ENCODE results near the gene STOML2. TPM values are rescaled to one million over a fixed set of nuclear protein-coding genes. Genes with fewer than 3 reads are reported as not detected.

The STOML2 gene
- total RNA-seq, 1 experiment from 2014 or later: 209 TPM

DNA sequence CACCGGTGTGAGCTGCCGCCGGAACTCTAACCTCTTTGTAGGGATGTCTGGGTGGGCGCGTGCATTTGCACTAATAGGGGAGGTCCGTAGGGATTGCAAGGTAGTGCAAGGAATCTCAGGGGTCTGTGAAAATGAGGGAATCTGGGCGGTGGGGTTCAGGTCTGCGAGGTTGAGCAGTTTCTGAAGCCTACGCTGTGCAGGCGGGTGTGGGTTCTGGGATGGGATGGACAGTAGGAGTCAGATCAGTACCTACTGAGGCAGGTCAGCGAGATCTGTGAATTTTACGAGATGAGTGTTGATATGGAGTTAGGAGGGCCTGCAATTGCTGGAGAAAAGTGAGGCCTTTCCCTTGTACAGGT is 13.6 kb upstream of the STOML2 start:
- BruUV-seq (replicated peaks): no TSS peak
- no peak for DNase-seq (ENCODE audit: unreplicated experiment)
- intact Hi-C loops (cut with micrococcal nuclease): loop anchor here (1.0 to 10.0 kb wide), 6 partner anchors 46 to 488 kb away; partner anchors contain the start of genes TESK1 and UNC13B
- peak overlapping the region; percentile 88 for H3K4me3 Mint-ChIP-seq (ENCODE audit: unreplicated experiment)
- POLR2A ChIA-PET: interaction anchor here (0.6 to 8.9 kb wide), 17 partner anchors 13 to 614 kb away, joined by 3 to 97 read pairs (median 4); partner anchors contain the start of genes FANCG, PIGO, STOML2 and UNC13B
- TF ChIP-seq, protein P1, sequence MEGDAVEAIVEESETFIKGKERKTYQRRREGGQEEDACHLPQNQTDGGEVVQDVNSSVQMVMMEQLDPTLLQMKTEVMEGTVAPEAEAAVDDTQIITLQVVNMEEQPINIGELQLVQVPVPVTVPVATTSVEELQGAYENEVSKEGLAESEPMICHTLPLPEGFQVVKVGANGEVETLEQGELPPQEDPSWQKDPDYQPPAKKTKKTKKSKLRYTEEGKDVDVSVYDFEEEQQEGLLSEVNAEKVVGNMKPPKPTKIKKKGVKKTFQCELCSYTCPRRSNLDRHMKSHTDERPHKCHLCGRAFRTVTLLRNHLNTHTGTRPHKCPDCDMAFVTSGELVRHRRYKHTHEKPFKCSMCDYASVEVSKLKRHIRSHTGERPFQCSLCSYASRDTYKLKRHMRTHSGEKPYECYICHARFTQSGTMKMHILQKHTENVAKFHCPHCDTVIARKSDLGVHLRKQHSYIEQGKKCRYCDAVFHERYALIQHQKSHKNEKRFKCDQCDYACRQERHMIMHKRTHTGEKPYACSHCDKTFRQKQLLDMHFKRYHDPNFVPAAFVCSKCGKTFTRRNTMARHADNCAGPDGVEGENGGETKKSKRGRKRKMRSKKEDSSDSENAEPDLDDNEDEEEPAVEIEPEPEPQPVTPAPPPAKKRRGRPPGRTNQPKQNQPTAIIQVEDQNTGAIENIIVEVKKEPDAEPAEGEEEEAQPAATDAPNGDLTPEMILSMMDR (IDR thresholded peaks at IDR 0.05; ENCODE audit: unreplicated experiment): no peak
- H3K36me3 Mint-ChIP-seq (ENCODE audit: insufficient read depth, unreplicated experiment): peaks cover 5% of the 10 kb centered on the region
- H3K9me3 Mint-ChIP-seq (ENCODE audit: unreplicated experiment): no peaks in the 10 kb centered on the region
- CTCF ChIA-PET: interaction anchor here (0.5 to 4.7 kb wide), 13 partner anchors 74 to 402 kb away, joined by 3 to 36 read pairs (median 6); no protein-coding TSS in a partner anchor
- H3K4me1 Mint-ChIP-seq (ENCODE audit: insufficient read depth, unreplicated experiment): peaks cover 35% of the 10 kb centered on the region
- no peaks in the 10 kb centered on the region for H3K27me3 Mint-ChIP-seq (ENCODE audit: insufficient read depth, unreplicated experiment)
- peak overlapping the region; percentile 78 for H3K27ac Mint-ChIP-seq (ENCODE audit: low read depth, unreplicated experiment)

DNA sequence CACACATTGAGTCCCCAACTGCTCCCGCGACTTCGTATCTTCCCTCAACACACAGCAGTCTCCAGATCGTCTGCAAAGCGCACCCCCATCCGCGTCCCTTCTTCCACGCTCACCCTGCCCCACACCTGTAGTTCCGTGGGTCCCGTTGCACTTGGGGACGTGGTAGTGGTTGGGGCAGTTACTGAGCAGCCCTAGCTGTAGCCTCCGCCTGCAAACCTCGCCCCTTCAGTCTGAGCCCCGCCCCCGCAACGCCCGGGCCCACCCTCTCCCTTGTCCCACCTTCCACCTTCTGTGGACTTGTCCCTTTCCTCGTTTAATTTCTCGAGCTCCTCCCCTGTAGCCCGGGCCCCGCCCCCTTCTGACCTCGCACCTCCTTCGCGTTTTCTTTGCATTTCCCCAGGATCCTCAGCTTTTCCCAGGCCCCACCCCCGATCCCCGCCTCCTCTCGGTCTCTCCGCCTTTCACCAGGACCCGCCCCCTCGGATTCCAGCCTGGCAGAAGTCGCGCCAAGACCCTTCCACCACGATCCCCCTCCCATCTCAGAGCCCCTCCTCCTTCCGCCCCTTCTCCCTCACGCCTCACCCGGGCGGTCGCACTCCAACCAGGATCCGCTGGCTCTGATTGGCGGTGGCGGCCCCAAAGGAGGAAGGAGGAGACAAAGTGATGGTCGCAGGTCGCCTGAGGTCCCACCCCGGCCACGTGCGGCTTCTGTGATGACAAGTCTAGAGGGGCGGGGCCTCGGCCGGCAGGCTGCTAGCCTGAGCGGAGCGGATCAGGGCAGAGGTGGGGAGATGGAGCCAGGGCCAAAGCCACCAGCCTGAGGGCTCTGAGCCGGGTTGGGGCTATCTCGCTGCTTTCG is 13.0 kb upstream of the STOML2 start, which contains the start of gene ATOSB:
Gene ATOSB, minus strand, starts transcription at position 183 of the 859 bp plus-strand sequence. CDS start 7,588 bp downstream, outside the sequence.
- H3K9me3 Mint-ChIP-seq (ENCODE audit: unreplicated experiment): no peaks in the 10 kb centered on the region
- H3K36me3 Mint-ChIP-seq (ENCODE audit: insufficient read depth, unreplicated experiment): peaks cover 5% of the 10 kb centered on the region
- peak; percentile 97 for DNase-seq (ENCODE audit: unreplicated experiment)
- H3K27me3 Mint-ChIP-seq (ENCODE audit: insufficient read depth, unreplicated experiment): no peaks in the 10 kb centered on the region
- no TSS peak for BruUV-seq (replicated peaks)
- H3K4me3 Mint-ChIP-seq (ENCODE audit: unreplicated experiment): peak within 1 kb of the TSS; percentile 88
- H3K27ac Mint-ChIP-seq (ENCODE audit: low read depth, unreplicated experiment): peak within 1 kb of the TSS; percentile 78
- ChIA-PET POLR2A (interaction anchor here (0.6 to 8.9 kb wide), 23 partner anchors 13 to 616 kb away, joined by 3 to 97 read pairs (median 4); partner anchors contain the start of genes CCDC107, CREB3, FANCG and PIGO), CTCF (interaction anchor here (0.5 to 4.7 kb wide), 13 partner anchors 21 to 481 kb away, joined by 3 to 36 read pairs (median 4); no protein-coding TSS in a partner anchor)
- TF ChIP-seq, protein P1 (IDR thresholded peaks at IDR 0.05; ENCODE audit: unreplicated experiment): no peak
- H3K4me1 Mint-ChIP-seq (ENCODE audit: insufficient read depth, unreplicated experiment): peaks cover 39% of the 10 kb centered on the region
- intact Hi-C loops (cut with micrococcal nuclease): loop anchor here (1.0 to 10.0 kb wide), 6 partner anchors 47 to 489 kb away; partner anchors contain the start of genes TESK1 and UNC13B

DNA sequence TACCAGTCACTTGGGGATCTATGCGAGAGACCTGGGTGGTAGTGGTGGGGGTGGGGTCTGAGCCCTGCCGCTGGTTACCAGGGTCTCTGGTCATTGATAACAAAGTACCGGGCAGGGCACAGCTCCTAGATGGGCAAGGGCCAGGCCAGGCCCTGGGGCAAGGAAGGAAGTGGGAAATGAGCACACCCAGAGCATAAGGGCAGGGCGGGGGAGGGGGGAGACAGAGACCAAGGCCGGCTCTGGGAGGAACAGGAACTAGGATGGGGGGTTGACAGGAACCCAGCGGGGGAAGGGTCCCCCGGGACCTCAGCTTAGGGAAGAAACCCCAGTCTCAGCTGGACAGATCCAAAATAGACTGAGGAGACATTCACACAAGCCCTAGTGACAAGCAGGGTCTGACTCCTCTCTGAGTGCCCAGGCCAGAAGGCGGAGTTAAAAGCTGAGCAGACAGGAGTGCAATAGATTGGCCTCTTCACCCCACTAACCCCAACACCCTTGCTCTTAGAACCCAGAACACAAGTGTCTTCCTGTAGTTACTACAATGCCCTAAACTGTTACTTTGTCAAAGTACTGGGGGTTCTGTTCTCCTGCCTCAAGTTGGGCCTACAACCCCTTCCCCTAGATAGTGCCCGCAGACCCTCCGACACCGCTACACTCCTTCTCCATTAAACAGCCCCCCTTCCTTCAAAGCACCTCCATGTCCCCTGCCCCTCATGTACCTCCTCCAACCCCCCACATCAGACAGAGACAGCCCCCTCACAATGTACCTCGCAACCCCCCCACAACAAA is 12.1 kb upstream of the STOML2 start:
- TSS peak; percentile 40 for BruUV-seq (replicated peaks)
- peaks cover 5% of the 10 kb centered on the region for H3K36me3 Mint-ChIP-seq (ENCODE audit: insufficient read depth, unreplicated experiment)
- peak overlapping the region; percentile 88 for H3K4me3 Mint-ChIP-seq (ENCODE audit: unreplicated experiment)
- peak; percentile 68 for DNase-seq (ENCODE audit: unreplicated experiment)
- no peaks in the 10 kb centered on the region for H3K27me3 Mint-ChIP-seq (ENCODE audit: insufficient read depth, unreplicated experiment)
- TF ChIP-seq, protein P1 (IDR thresholded peaks at IDR 0.05; ENCODE audit: unreplicated experiment): no peak
- CTCF ChIA-PET: interaction anchor here (0.7 to 4.7 kb wide), 9 partner anchors 20 to 497 kb away, joined by 3 to 36 read pairs (median 6); no protein-coding TSS in a partner anchor
- POLR2A ChIA-PET: interaction anchor here (0.7 to 8.9 kb wide), 29 partner anchors 13 to 617 kb away, joined by 3 to 97 read pairs (median 4); partner anchors contain the start of genes CCDC107, CREB3, FANCG and PIGO
- peak overlapping the region; percentile 78 for H3K27ac Mint-ChIP-seq (ENCODE audit: low read depth, unreplicated experiment)
- intact Hi-C loops (cut with micrococcal nuclease): loop anchor here (5.0 to 10.0 kb wide), 2 partner anchors 490 to 617 kb away; partner anchors contain the start of genes CREB3, TESK1 and TLN1
- peaks cover 48% of the 10 kb centered on the region for H3K4me1 Mint-ChIP-seq (ENCODE audit: insufficient read depth, unreplicated experiment)
- no peaks in the 10 kb centered on the region for H3K9me3 Mint-ChIP-seq (ENCODE audit: unreplicated experiment)
